NCI-H2171 (cell line): Measurements from ENCODE around the gene C10orf105.

Experiments
- DNase-seq: peaks from one replicate; lab custom pipeline; 2025; lab: John Stamatoyannopoulos, UW

Gene C10orf105

GRCh38 chr10:71697938-71698709 lies 21.5 kb downstream of the C10orf105 start:
- DNase-seq: no peak

GRCh38 chr10:71696628-71697326 lies 22.8 kb downstream of the C10orf105 start:
- DNase-seq: no peak

GRCh38 chr10:71695502-71696476 lies 23.8 kb downstream of the C10orf105 start:
- DNase-seq: no peak

- DNase-seq: no peak
Observed at GRCh38 chr10:71694567-71694968, 25.0 kb downstream of the C10orf105 start.

- no peak for DNase-seq
Observed at GRCh38 chr10:71694039-71694501, 25.5 kb downstream of the C10orf105 start.

GRCh38 chr10:71693377-71693776 lies 26.2 kb downstream of the C10orf105 start:
- no peak for DNase-seq

GRCh38 chr10:71692598-71693306 lies 26.8 kb downstream of the C10orf105 start:
- no peak for DNase-seq

- no peak for DNase-seq
Observed at GRCh38 chr10:71691405-71691804, 28.2 kb downstream of the C10orf105 start.

GRCh38 chr10:71690094-71690720 lies 29.4 kb downstream of the C10orf105 start:
- no peak for DNase-seq

- DNase-seq: no peak
Observed at GRCh38 chr10:71688256-71688655, 31.3 kb downstream of the C10orf105 start.

GRCh38 chr10:71687480-71687879 lies 32.1 kb downstream of the C10orf105 start:
- DNase-seq: no peak

GRCh38 chr10:71687077-71687476 lies 32.5 kb downstream of the C10orf105 start:
- no peak for DNase-seq

GRCh38 chr10:71685554-71686232 lies 33.9 kb downstream of the C10orf105 start:
- no peak for DNase-seq

GRCh38 chr10:71684356-71685173 lies 35.0 kb downstream of the C10orf105 start:
- no peak for DNase-seq

GRCh38 chr10:71683301-71683700 lies 36.3 kb downstream of the C10orf105 start:
- no peak for DNase-seq

- DNase-seq: no peak
Observed at GRCh38 chr10:71681977-71682376, 37.6 kb downstream of the C10orf105 start.

GRCh38 chr10:71679425-71679824 lies 40.2 kb downstream of the C10orf105 start:
- no peak for DNase-seq

GRCh38 chr10:71678057-71678805 lies 41.3 kb downstream of the C10orf105 start:
- no peak for DNase-seq

- no peak for DNase-seq
Observed at GRCh38 chr10:71677261-71677660, 42.3 kb downstream of the C10orf105 start.
